Immature natural killer cell (primary cell): ENCODE results near the gene CNTN5. TPM values are rescaled to one million over a fixed set of nuclear protein-coding genes. Genes with fewer than 3 reads are reported as not detected.

Experiments
- DNase-seq, 3 donors: peaks; one replicate each; pipeline ENCODE4 v3.0.0; 2022; ENCODE audit warnings: mixed read lengths in 1 of 3
- H3K27ac Mint-ChIP-seq, 6 donors: one replicate each; pipeline ENCODE4 v1.8.0; 2020; ENCODE audit warnings: mixed read lengths in 6 of 6, mild to moderate bottlenecking in 5 of 6, inconsistent platforms in 4 of 6, moderate library complexity in 3 of 6
- H3K27me3 Mint-ChIP-seq, 3 donors: one replicate each; pipeline ENCODE4 v1.8.0; 2020 to 2021; ENCODE audit warnings: low read depth in 3 of 3, mild to moderate bottlenecking in 3 of 3, mixed read lengths in 3 of 3, moderate library complexity in 3 of 3, inconsistent platforms in 1 of 3
- H3K36me3 Mint-ChIP-seq, 3 donors: one replicate each; pipeline ENCODE4 v1.8.0; 2020; ENCODE audit warnings: mixed read lengths in 3 of 3, inconsistent platforms in 2 of 3, mild to moderate bottlenecking in 2 of 3
- H3K4me1 Mint-ChIP-seq, 2 donors: one replicate each; pipeline ENCODE4 v1.8.0; 2020; ENCODE audit warnings: inconsistent platforms in 2 of 2, mild to moderate bottlenecking in 2 of 2, mixed read lengths in 2 of 2, moderate library complexity in 1 of 2
- H3K4me3 Mint-ChIP-seq, 5 donors: one replicate each; pipeline ENCODE4 v1.8.0; 2020; ENCODE audit warnings: mild to moderate bottlenecking in 5 of 5, mixed read lengths in 5 of 5, inconsistent platforms in 3 of 5, moderate library complexity in 3 of 5
- H3K9me3 Mint-ChIP-seq, 6 donors: one replicate each; pipeline ENCODE4 v1.8.0; 2020; ENCODE audit warnings: mild to moderate bottlenecking in 6 of 6, mixed read lengths in 6 of 6, inconsistent platforms in 4 of 6, moderate library complexity in 3 of 6
- polyA plus RNA-seq, 3 donors: library from polyadenylated mRNA; unstranded; fragments of 300-500 nt; fragmentation: Illumina TruSeq; gene quantifications; one replicate each; pipeline ENCODE4 v1.2.3, GENCODE V29; 2021

The CNTN5 gene
- polyA plus RNA-seq, 3 donors from 2014 or later = not detected

- DNase-seq = no peak
- Mint-ChIP-seq H3K36me3 (no peaks in the 10 kb centered on the region), H3K9me3 (peaks cover 12 to 38% (median 25%) of the 10 kb centered on the region in 6 donors), H3K27ac (no peak overlapping the region), H3K27me3 (peaks cover 0 to 4% (median 0%) of the 10 kb centered on the region in 3 donors), H3K4me3 (no peak overlapping the region), H3K4me1 (no peaks in the 10 kb centered on the region)
Measured at GRCh38 chr11:99593197-99593596, 572.4 kb downstream of the CNTN5 start.

GRCh38 chr11:99601179-99601578, 580.4 kb downstream of the CNTN5 start:
- no peak for DNase-seq
- H3K4me1 Mint-ChIP-seq = no peaks in the 10 kb centered on the region
- H3K9me3 Mint-ChIP-seq = peaks cover 3 to 18% (median 16%) of the 10 kb centered on the region in 6 donors
- H3K4me3 Mint-ChIP-seq = no peak overlapping the region
- H3K36me3 Mint-ChIP-seq = peaks cover 0 to 5% (median 0%) of the 10 kb centered on the region in 3 donors
- H3K27me3 Mint-ChIP-seq = peaks cover 0 to 1% (median 0%) of the 10 kb centered on the region in 3 donors
- H3K27ac Mint-ChIP-seq = no peak overlapping the region

- H3K27ac Mint-ChIP-seq = no peak overlapping the region
- no peak for DNase-seq
- H3K4me3 Mint-ChIP-seq = no peak overlapping the region
- peaks cover 0 to 2% (median 0%) of the 10 kb centered on the region in 3 donors for H3K27me3 Mint-ChIP-seq
- no peaks in the 10 kb centered on the region for H3K4me1 Mint-ChIP-seq
- H3K9me3 Mint-ChIP-seq = peaks cover 10 to 51% (median 22%) of the 10 kb centered on the region in 6 donors
- peaks cover 0 to 4% (median 0%) of the 10 kb centered on the region in 3 donors for H3K36me3 Mint-ChIP-seq
Measured at GRCh38 chr11:99614352-99614751, 593.6 kb downstream of the CNTN5 start.

GRCh38 chr11:99630629-99631028, 609.9 kb downstream of the CNTN5 start:
- Mint-ChIP-seq H3K27ac (no peak overlapping the region), H3K4me1 (no peaks in the 10 kb centered on the region), H3K9me3 (peaks cover 2 to 35% (median 22%) of the 10 kb centered on the region in 6 donors), H3K4me3 (no peak overlapping the region), H3K36me3 (peaks cover 0 to 3% (median 0%) of the 10 kb centered on the region in 3 donors), H3K27me3 (no peaks in the 10 kb centered on the region)
- DNase-seq = no peak

GRCh38 chr11:99631618-99632017, 610.9 kb downstream of the CNTN5 start:
- no peak overlapping the region for H3K27ac Mint-ChIP-seq
- DNase-seq = no peak
- no peak overlapping the region for H3K4me3 Mint-ChIP-seq
- H3K27me3 Mint-ChIP-seq = no peaks in the 10 kb centered on the region
- H3K9me3 Mint-ChIP-seq = peaks cover 6 to 28% (median 15%) of the 10 kb centered on the region in 6 donors
- no peaks in the 10 kb centered on the region for H3K36me3 Mint-ChIP-seq
- no peaks in the 10 kb centered on the region for H3K4me1 Mint-ChIP-seq

- H3K27ac Mint-ChIP-seq = no peak overlapping the region
- H3K27me3 Mint-ChIP-seq = no peaks in the 10 kb centered on the region
- no peak overlapping the region for H3K4me3 Mint-ChIP-seq
- H3K36me3 Mint-ChIP-seq = no peaks in the 10 kb centered on the region
- no peaks in the 10 kb centered on the region for H3K4me1 Mint-ChIP-seq
- DNase-seq = no peak
- H3K9me3 Mint-ChIP-seq = peaks cover 8 to 31% (median 15%) of the 10 kb centered on the region in 6 donors
Measured at GRCh38 chr11:99632969-99633368, 612.2 kb downstream of the CNTN5 start.

GRCh38 chr11:99634581-99634980, 613.8 kb downstream of the CNTN5 start:
- H3K9me3 Mint-ChIP-seq = peaks cover 8 to 35% (median 15%) of the 10 kb centered on the region in 6 donors
- no peaks in the 10 kb centered on the region for H3K36me3 Mint-ChIP-seq
- no peak overlapping the region for H3K4me3 Mint-ChIP-seq
- DNase-seq = no peak
- no peaks in the 10 kb centered on the region for H3K27me3 Mint-ChIP-seq
- no peaks in the 10 kb centered on the region for H3K4me1 Mint-ChIP-seq
- no peak overlapping the region for H3K27ac Mint-ChIP-seq

GRCh38 chr11:99638073-99638553, 617.4 kb downstream of the CNTN5 start:
- peaks cover 0 to 1% (median 0%) of the 10 kb centered on the region in 3 donors for H3K27me3 Mint-ChIP-seq
- no peak overlapping the region for H3K4me3 Mint-ChIP-seq
- no peak for DNase-seq
- no peaks in the 10 kb centered on the region for H3K4me1 Mint-ChIP-seq
- H3K36me3 Mint-ChIP-seq = peaks cover 0 to 3% (median 0%) of the 10 kb centered on the region in 3 donors
- H3K9me3 Mint-ChIP-seq = peaks cover 16 to 58% (median 36%) of the 10 kb centered on the region in 6 donors
- H3K27ac Mint-ChIP-seq = no peak overlapping the region

- Mint-ChIP-seq H3K9me3 (peaks cover 14 to 45% (median 29%) of the 10 kb centered on the region in 6 donors), H3K4me3 (no peak overlapping the region), H3K4me1 (no peaks in the 10 kb centered on the region), H3K27ac (no peak overlapping the region), H3K27me3 (peaks cover 0 to 1% (median 0%) of the 10 kb centered on the region in 3 donors), H3K36me3 (peaks cover 0 to 3% (median 0%) of the 10 kb centered on the region in 3 donors)
- no peak for DNase-seq
Measured at GRCh38 chr11:99640671-99641070, 619.9 kb downstream of the CNTN5 start.

- Mint-ChIP-seq H3K27ac (no peak overlapping the region), H3K4me1 (no peaks in the 10 kb centered on the region), H3K4me3 (no peak overlapping the region), H3K27me3 (no peaks in the 10 kb centered on the region), H3K9me3 (peaks cover 7 to 37% (median 25%) of the 10 kb centered on the region in 6 donors), H3K36me3 (no peaks in the 10 kb centered on the region)
- DNase-seq = no peak
Measured at GRCh38 chr11:99645934-99646333, 625.2 kb downstream of the CNTN5 start.

GRCh38 chr11:99670067-99670676, 649.4 kb downstream of the CNTN5 start:
- Mint-ChIP-seq H3K27me3 (no peaks in the 10 kb centered on the region), H3K36me3 (peaks cover 0 to 5% (median under 1%) of the 10 kb centered on the region in 3 donors), H3K27ac (no peak overlapping the region), H3K9me3 (peaks cover 4 to 69% (median 32%) of the 10 kb centered on the region in 6 donors), H3K4me1 (no peaks in the 10 kb centered on the region), H3K4me3 (no peak overlapping the region)
- no peak for DNase-seq

- peaks cover 0 to 4% (median 0%) of the 10 kb centered on the region in 3 donors for H3K36me3 Mint-ChIP-seq
- H3K27me3 Mint-ChIP-seq = no peaks in the 10 kb centered on the region
- no peaks in the 10 kb centered on the region for H3K4me1 Mint-ChIP-seq
- peaks cover 4 to 59% (median 24%) of the 10 kb centered on the region in 6 donors for H3K9me3 Mint-ChIP-seq
- H3K27ac Mint-ChIP-seq = no peak overlapping the region
- H3K4me3 Mint-ChIP-seq = no peak overlapping the region
- no peak for DNase-seq
Measured at GRCh38 chr11:99671808-99672409, 651.2 kb downstream of the CNTN5 start.

GRCh38 chr11:99676292-99676691, 655.5 kb downstream of the CNTN5 start:
- no peaks in the 10 kb centered on the region for H3K4me1 Mint-ChIP-seq
- H3K27ac Mint-ChIP-seq = no peak overlapping the region
- H3K36me3 Mint-ChIP-seq = no peaks in the 10 kb centered on the region
- H3K9me3 Mint-ChIP-seq = peaks cover 1 to 39% (median 21%) of the 10 kb centered on the region in 6 donors
- H3K4me3 Mint-ChIP-seq = no peak overlapping the region
- no peak for DNase-seq
- no peaks in the 10 kb centered on the region for H3K27me3 Mint-ChIP-seq

- peaks cover 0 to 3% (median 1%) of the 10 kb centered on the region in 3 donors for H3K27me3 Mint-ChIP-seq
- H3K9me3 Mint-ChIP-seq = peaks cover 1 to 34% (median 18%) of the 10 kb centered on the region in 6 donors
- H3K36me3 Mint-ChIP-seq = no peaks in the 10 kb centered on the region
- no peak for DNase-seq
- H3K27ac Mint-ChIP-seq = no peak overlapping the region
- H3K4me1 Mint-ChIP-seq = no peaks in the 10 kb centered on the region
- no peak overlapping the region for H3K4me3 Mint-ChIP-seq
Measured at GRCh38 chr11:99682171-99682570, 661.4 kb downstream of the CNTN5 start.
